Parathyroid adenoma (tissue), 2 donors: Measurements from ENCODE around the gene CCDC24.

ENCODE experiments used
- H2AFZ ChIP-seq: fragments of 300-600 bp; sonication (generic); one replicate; pipeline ENCODE4 v1.7.0; 2017; ENCODE audit warnings: antibody characterized with exemption, mild to moderate bottlenecking
- H3K27ac ChIP-seq: fragments of 300-600 bp; sonication (generic); one replicate; pipeline ENCODE4 v1.7.0; 2017
- H3K27me3 ChIP-seq: fragments of 300-600 bp; sonication (generic); one replicate; pipeline ENCODE4 v1.7.0; 2017; ENCODE audit warnings: low read length; ENCODE audit not compliant: control insufficient read depth, insufficient read depth
- H3K36me3 ChIP-seq: fragments of 300-600 bp; sonication (generic); one replicate; pipeline ENCODE4 v1.7.0; 2017; ENCODE audit warnings: low read length; ENCODE audit not compliant: control insufficient read depth, insufficient read depth
- H3K4me1 ChIP-seq: fragments of 300-600 bp; sonication (generic); one replicate; pipeline ENCODE4 v1.7.0; 2017; ENCODE audit warnings: control low read depth
- H3K4me2 ChIP-seq: fragments of 300-600 bp; sonication (generic); one replicate; pipeline ENCODE4 v1.7.0; 2017; ENCODE audit warnings: low read length
- H3K4me3 ChIP-seq: fragments of 300-600 bp; sonication (generic); one replicate; pipeline ENCODE4 v1.7.0; 2017; ENCODE audit warnings: low read depth, low read length
- H3K79me2 ChIP-seq: fragments of 300-600 bp; sonication (generic); one replicate; pipeline ENCODE4 v1.7.0; 2017; ENCODE audit warnings: control low read depth
- H3K9ac ChIP-seq: fragments of 300-600 bp; sonication (generic); one replicate; pipeline ENCODE4 v1.7.0; 2017; ENCODE audit warnings: mild to moderate bottlenecking
- H3K9me3 ChIP-seq: fragments of 300-600 bp; sonication (generic); one replicate; pipeline ENCODE4 v1.7.0; 2017; ENCODE audit warnings: low read length; ENCODE audit not compliant: control insufficient read depth
- TF ChIP-seq, protein P1 (sequence below): fragments of 300-600 bp; sonication (generic); IDR thresholded peaks from one replicate; pipeline ENCODE4 v1.7.0; 2017; ENCODE audit warnings: antibody characterized with exemption, mild to moderate bottlenecking
- donor health status: primary hyperparathyroidism.

The CCDC24 gene

DNA sequence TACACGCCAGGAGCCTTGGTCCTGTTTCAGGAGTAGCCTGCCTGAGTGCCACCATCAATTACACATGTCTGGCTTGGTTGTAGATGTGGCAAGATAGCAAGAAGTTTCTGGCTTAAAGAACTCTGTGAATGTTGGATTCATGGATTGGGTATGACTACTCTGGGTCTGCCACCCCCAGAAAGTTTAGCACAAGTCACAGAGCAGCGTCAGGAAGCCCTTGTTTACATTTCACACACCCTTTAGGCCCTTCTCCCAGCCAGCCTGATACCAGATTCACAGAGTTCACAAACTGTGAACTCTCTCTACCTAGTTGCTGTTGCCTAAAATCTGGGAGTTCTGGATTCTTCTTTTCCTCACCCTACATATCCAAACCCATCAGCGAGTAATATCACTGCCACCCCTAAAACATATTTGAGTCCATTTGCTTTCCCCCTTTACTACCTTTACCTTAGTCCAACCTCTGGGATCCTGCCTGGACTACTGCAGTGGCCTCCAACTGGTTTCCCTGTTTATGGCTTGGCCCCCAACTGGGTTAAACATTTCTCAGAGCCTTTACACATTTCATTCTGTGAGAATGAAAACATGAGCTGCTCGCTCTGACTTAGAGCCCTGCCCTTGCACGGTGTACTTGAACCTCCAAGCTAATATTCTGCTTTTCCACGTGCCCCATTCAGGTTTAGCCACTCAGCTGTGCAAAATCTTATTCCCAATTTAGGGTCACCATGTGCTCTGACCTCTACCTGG is 4.1 kb upstream of the CCDC24 start:
- Histone ChIP-seq H3K4me3 (no peak overlapping the region), H3K4me2 (no peak overlapping the region), H3K9ac (no peak overlapping the region), H2AFZ (no peak overlapping the region), H3K9me3 (no peaks in the 10 kb centered on the region), H3K27ac (no peak overlapping the region), H3K27me3 (no peaks in the 10 kb centered on the region), H3K4me1 (peaks cover 2% of the 10 kb centered on the region), H3K36me3 (no peaks in the 10 kb centered on the region), H3K79me2 (no peaks in the 10 kb centered on the region)
- TF ChIP-seq, protein P1, sequence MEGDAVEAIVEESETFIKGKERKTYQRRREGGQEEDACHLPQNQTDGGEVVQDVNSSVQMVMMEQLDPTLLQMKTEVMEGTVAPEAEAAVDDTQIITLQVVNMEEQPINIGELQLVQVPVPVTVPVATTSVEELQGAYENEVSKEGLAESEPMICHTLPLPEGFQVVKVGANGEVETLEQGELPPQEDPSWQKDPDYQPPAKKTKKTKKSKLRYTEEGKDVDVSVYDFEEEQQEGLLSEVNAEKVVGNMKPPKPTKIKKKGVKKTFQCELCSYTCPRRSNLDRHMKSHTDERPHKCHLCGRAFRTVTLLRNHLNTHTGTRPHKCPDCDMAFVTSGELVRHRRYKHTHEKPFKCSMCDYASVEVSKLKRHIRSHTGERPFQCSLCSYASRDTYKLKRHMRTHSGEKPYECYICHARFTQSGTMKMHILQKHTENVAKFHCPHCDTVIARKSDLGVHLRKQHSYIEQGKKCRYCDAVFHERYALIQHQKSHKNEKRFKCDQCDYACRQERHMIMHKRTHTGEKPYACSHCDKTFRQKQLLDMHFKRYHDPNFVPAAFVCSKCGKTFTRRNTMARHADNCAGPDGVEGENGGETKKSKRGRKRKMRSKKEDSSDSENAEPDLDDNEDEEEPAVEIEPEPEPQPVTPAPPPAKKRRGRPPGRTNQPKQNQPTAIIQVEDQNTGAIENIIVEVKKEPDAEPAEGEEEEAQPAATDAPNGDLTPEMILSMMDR: no peak

DNA sequence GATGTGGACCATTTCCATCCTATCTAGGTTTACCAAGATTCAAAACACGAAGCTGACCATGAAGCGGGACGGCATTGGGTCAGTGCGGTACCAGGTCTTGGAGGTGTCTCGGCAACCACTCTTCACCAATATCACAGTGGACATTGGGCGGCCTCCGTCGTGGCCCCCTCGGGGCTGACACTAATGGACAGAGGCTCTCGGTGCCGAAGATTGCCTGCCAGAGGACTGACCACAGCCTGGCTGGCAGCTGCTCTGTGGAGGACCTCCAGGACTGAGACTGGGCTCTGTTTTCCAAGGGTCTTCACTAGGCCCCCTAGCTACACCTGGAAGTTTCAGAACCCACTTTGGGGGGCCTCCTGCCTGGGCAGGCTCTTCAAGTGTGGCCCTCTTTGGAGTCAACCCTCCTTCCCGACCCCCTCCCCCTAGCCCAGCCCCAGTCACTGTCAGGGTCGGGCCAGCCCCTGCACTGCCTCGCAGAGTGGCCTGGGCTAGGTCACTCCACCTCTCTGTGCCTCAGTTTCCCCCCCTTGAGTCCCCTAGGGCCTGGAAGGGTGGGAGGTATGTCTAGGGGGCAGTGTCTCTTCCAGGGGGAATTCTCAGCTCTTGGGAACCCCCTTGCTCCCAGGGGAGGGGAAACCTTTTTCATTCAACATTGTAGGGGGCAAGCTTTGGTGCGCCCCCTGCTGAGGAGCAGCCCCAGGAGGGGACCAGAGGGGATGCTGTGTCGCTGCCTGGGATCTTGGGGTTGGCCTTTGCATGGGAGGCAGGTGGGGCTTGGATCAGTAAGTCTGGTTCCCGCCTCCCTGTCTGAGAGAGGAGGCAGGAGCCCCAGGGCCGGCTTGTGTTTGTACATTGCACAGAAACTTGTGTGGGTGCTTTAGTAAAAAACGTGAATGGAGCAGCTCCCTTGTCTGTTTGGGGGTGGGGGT is 864 bp upstream of the CCDC24 start:
- H3K9ac ChIP-seq: no peak overlapping the region
- peak overlapping the region; percentile 85 for H2AFZ ChIP-seq
- peak overlapping the region; percentile 87 for H3K4me2 ChIP-seq
- no peaks in the 10 kb centered on the region for H3K36me3 ChIP-seq
- H3K4me3 ChIP-seq: peak overlapping the region; percentile 70
- TF ChIP-seq, protein P1: no peak
- peaks cover 2% of the 10 kb centered on the region for H3K4me1 ChIP-seq
- H3K27me3 ChIP-seq: no peaks in the 10 kb centered on the region
- no peaks in the 10 kb centered on the region for H3K79me2 ChIP-seq
- no peaks in the 10 kb centered on the region for H3K9me3 ChIP-seq
- H3K27ac ChIP-seq: peak overlapping the region; percentile 86

DNA sequence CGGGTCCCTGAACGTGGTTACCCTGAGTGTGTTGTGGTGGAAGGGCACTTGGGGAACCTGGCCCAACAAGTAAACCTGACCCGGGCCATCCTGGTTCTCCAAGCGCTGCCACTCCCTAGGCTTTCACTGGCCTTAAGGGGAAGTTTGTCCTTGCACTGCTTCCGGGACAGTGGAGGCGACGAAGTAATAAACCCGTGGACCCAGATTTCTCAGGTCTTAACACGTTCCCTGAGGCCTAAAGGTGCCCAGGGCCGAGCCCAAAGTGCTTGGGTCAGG is 261 bp upstream of the CCDC24 start:
- H3K36me3 ChIP-seq: no peaks in the 10 kb centered on the region
- H3K4me3 ChIP-seq: peak overlapping the region; percentile 70
- H3K9ac ChIP-seq: no peak overlapping the region
- no peaks in the 10 kb centered on the region for H3K79me2 ChIP-seq
- no peaks in the 10 kb centered on the region for H3K27me3 ChIP-seq
- TF ChIP-seq, protein P1: no peak
- H3K9me3 ChIP-seq: no peaks in the 10 kb centered on the region
- H3K4me1 ChIP-seq: peaks cover 2% of the 10 kb centered on the region
- H3K27ac ChIP-seq: peak overlapping the region; percentile 86
- H3K4me2 ChIP-seq: peak overlapping the region; percentile 87
- peak overlapping the region; percentile 85 for H2AFZ ChIP-seq

DNA sequence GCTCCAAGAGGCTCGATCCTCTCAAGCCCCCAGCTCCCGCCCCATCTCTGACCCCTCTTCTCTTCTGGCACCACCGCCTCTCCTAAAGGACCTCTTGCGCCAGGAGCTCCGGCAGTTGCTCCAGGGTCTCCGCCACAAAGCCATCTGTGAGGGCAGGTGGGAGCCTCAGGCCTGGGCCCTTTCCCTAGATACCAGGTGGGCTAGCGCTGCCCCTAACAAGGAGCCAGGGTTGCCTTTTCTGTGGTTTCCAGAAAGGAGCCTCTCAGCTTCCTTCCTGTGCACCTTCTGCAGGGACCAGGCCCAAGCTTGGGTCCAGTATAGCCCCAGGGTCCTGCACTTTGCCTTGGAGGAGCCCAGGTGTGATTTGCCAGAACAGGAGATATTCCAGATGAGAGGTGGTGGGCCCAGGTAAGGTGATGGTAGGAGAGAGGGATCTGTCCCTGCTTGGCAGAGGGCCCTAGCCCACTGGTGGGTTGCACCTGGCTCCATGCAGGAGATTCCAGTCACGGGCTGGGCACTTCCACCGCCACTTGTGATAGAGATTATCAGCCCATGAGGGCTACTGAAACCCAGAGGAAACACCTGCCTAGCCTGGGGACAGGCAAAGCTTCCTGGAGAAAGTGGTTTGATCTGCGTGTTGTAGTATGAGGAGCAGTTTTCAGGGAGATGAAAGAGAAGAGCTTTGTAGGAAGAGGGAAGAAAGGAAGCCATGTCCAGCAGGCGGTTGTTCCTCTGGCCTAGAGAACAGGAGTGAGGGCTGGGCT is 1.0 kb downstream of the CCDC24 start:
- TF ChIP-seq, protein P1: no peak
- Histone ChIP-seq H3K4me1 (peaks cover 2% of the 10 kb centered on the region), H3K27ac (peak overlapping the region; percentile 86), H3K9ac (peak overlapping the region; percentile 19), H3K79me2 (no peaks in the 10 kb centered on the region), H2AFZ (peak overlapping the region; percentile 85), H3K4me2 (peak overlapping the region; percentile 87), H3K27me3 (no peaks in the 10 kb centered on the region), H3K9me3 (no peaks in the 10 kb centered on the region), H3K4me3 (peak overlapping the region; percentile 70), H3K36me3 (no peaks in the 10 kb centered on the region)
